OCI-LY1 (cell line): Measurements from ENCODE around the gene RFTN1.
A peak's percentile ranks its signal among the peaks of the same experiment; 100 is the strongest.

Experiments
- H2AFZ ChIP-seq: fragments of 200-600 bp; sonication (generic), shearing (Covaris generic); 2 replicates; pipeline ENCODE4 v1.6.0; 2014; ENCODE audit warnings: antibody characterized with exemption, mild to moderate bottlenecking, low read length
- H3F3A ChIP-seq: fragments of 200-600 bp; sonication (generic), shearing (Covaris generic); 2 replicates; pipeline ENCODE4 v1.6.0; 2014; ENCODE audit warnings: mild to moderate bottlenecking, antibody characterized with exemption, low read length, moderate library complexity; ENCODE audit not compliant: insufficient read depth
- H3K27ac ChIP-seq: fragments of 200-600 bp; sonication (generic); 2 replicates; pipeline ENCODE4 v1.5.1; 2014; ENCODE audit warnings: low read length, mixed run types, mild to moderate bottlenecking, low read depth; ENCODE audit not compliant: poor library complexity, severe bottlenecking
- H3K27me3 ChIP-seq: fragments of 200-600 bp; sonication (generic); 2 replicates; pipeline ENCODE4 v1.6.0; 2014; ENCODE audit warnings: antibody characterized with exemption, mild to moderate bottlenecking, low read length, moderate library complexity; ENCODE audit not compliant: insufficient read depth
- H3K36me3 ChIP-seq: fragments of 200-600 bp; sonication (generic); 2 replicates; pipeline ENCODE4 v1.6.1; 2014; ENCODE audit warnings: mild to moderate bottlenecking, antibody characterized with exemption, low read length, moderate library complexity, mixed read lengths; ENCODE audit not compliant: insufficient read depth
- H3K4me1 ChIP-seq: fragments of 200-600 bp; sonication (generic); 2 replicates; pipeline ENCODE4 v1.5.1; 2014; ENCODE audit warnings: mild to moderate bottlenecking, low read length, moderate library complexity; ENCODE audit not compliant: insufficient read depth, severe bottlenecking
- H3K4me2 ChIP-seq: fragments of 200-600 bp; sonication (generic), shearing (Covaris generic); 2 replicates; pipeline ENCODE4 v1.6.1; 2014; ENCODE audit warnings: low read length
- H3K4me3 ChIP-seq: fragments of 200-600 bp; sonication (generic); 2 replicates; pipeline ENCODE4 v1.5.1; 2014; ENCODE audit warnings: low read length, low read depth, mild to moderate bottlenecking, mixed read lengths; ENCODE audit not compliant: poor library complexity, severe bottlenecking
- H3K79me2 ChIP-seq: fragments of 200-600 bp; shearing (Covaris generic); 2 replicates; pipeline ENCODE4 v1.6.1; 2016; ENCODE audit warnings: mixed run types, low read length, mixed read lengths; ENCODE audit not compliant: insufficient read depth
- H3K9ac ChIP-seq: fragments of 200-600 bp; sonication (generic), shearing (Covaris generic); 2 replicates; pipeline ENCODE4 v1.6.1; 2014; ENCODE audit warnings: mild to moderate bottlenecking, low read length, mixed read lengths
- H3K9me2 ChIP-seq: fragments of 200-600 bp; sonication (generic), shearing (Covaris generic); 2 replicates; pipeline ENCODE4 v1.6.1; 2014; ENCODE audit warnings: low read depth, mild to moderate bottlenecking, low read length, mixed read lengths
- H3K9me3 ChIP-seq: fragments of 200-600 bp; shearing (Covaris generic); 2 replicates; pipeline ENCODE4 v1.6.1; 2014; ENCODE audit warnings: low read length, mixed read lengths
- H4K20me1 ChIP-seq: fragments of 200-600 bp; sonication (generic), shearing (Covaris generic); 2 replicates; pipeline ENCODE4 v1.6.0; 2016; ENCODE audit warnings: mild to moderate bottlenecking, low read length; ENCODE audit not compliant: insufficient read depth
- CTCF ChIP-seq: fragments of 200-600 bp; sonication (generic), shearing (Covaris generic); IDR thresholded peaks from 2 replicates; pipeline ENCODE4 v1.5.1; 2017; ENCODE audit warnings: mild to moderate bottlenecking, antibody characterized with exemption, low read length, moderate library complexity, mixed read lengths
- EZH2 ChIP-seq: fragments of 200-600 bp; sonication (generic), shearing (Covaris generic); IDR thresholded peaks from 2 replicates; pipeline ENCODE4 v1.8.0; 2017; ENCODE audit warnings: borderline replicate concordance, mixed run types, mild to moderate bottlenecking, antibody characterized with exemption, low read length, moderate library complexity, mixed read lengths

RFTN1 gene

GRCh38 chr3:16378415-16378814, 135.1 kb downstream of the RFTN1 start:
- Histone ChIP-seq H3K79me2 (peaks cover 9% of the 10 kb centered on the region; the same call in 1 of the 2 replicates), H3K9me3 (no peaks in the 10 kb centered on the region), H3K9me2 (no peaks in the 10 kb centered on the region), H3K36me3 (peaks cover 85% of the 10 kb centered on the region), H3K4me2 (peak overlapping the region; percentile 47; the same call in 1 of the 2 replicates), H3K4me1 (peaks cover 100% of the 10 kb centered on the region), H3K27me3 (no peaks in the 10 kb centered on the region), H3K9ac (peak overlapping the region; percentile 59), H3K4me3 (no peak overlapping the region), H3K27ac (peak overlapping the region; percentile 97), H2AFZ (no peak overlapping the region), H3F3A (peaks cover 19% of the 10 kb centered on the region), H4K20me1 (no peaks in the 10 kb centered on the region)
- TF ChIP-seq EZH2 (no peak), CTCF (no peak)

GRCh38 chr3:16377847-16378302, 135.6 kb downstream of the RFTN1 start:
- H3F3A ChIP-seq: peaks cover 19% of the 10 kb centered on the region
- TF ChIP-seq EZH2: no peak
- TF ChIP-seq CTCF: peak; percentile 37; the same call in 1 of the 2 replicates
- no peaks in the 10 kb centered on the region for H3K27me3 ChIP-seq
- no peaks in the 10 kb centered on the region for H3K9me2 ChIP-seq
- no peak overlapping the region for H2AFZ ChIP-seq
- H3K27ac ChIP-seq: peak overlapping the region; percentile 97
- H3K4me2 ChIP-seq: peak overlapping the region; percentile 47
- peaks cover 100% of the 10 kb centered on the region for H3K4me1 ChIP-seq
- no peaks in the 10 kb centered on the region for H3K9me3 ChIP-seq
- no peaks in the 10 kb centered on the region for H4K20me1 ChIP-seq
- peak overlapping the region; percentile 59 for H3K9ac ChIP-seq
- H3K36me3 ChIP-seq: peaks cover 86% of the 10 kb centered on the region
- H3K79me2 ChIP-seq: peaks cover 3% of the 10 kb centered on the region; the same call in 1 of the 2 replicates
- peak overlapping the region; percentile 33 for H3K4me3 ChIP-seq

- H3K36me3 ChIP-seq: peaks cover 84% of the 10 kb centered on the region
- H3K4me1 ChIP-seq: peaks cover 100% of the 10 kb centered on the region
- H3K27me3 ChIP-seq: no peaks in the 10 kb centered on the region
- peak overlapping the region; percentile 97 for H3K27ac ChIP-seq
- no peaks in the 10 kb centered on the region for H4K20me1 ChIP-seq
- TF ChIP-seq EZH2 (no peak), CTCF (no peak)
- H3K4me2 ChIP-seq: peak overlapping the region; percentile 47
- peak overlapping the region; percentile 33 for H3K4me3 ChIP-seq
- H3K79me2 ChIP-seq: peaks cover 7% of the 10 kb centered on the region; the same call in 1 of the 2 replicates
- no peak overlapping the region for H2AFZ ChIP-seq
- peak overlapping the region; percentile 59 for H3K9ac ChIP-seq
- H3K9me3 ChIP-seq: no peaks in the 10 kb centered on the region
- H3K9me2 ChIP-seq: no peaks in the 10 kb centered on the region
- H3F3A ChIP-seq: peaks cover 19% of the 10 kb centered on the region
These were observed 136.3 kb downstream of the RFTN1 start for GRCh38 chr3:16377196-16377595.
